WTC11 (cell line): ENCODE results near the gene GPC6.

Experiments
- CREM ChIP-seq: sonication (generic); formaldehyde crosslinking; IDR thresholded peaks from 2 replicates; pipeline ENCODE4 v1.8.1; 2022; ENCODE audit warnings: mild to moderate bottlenecking, missing genetic modification reagents, moderate library complexity
- CTCF ChIP-seq: fragments of 200-600 bp; IDR thresholded peaks from 2 replicates; pipeline ENCODE4 v1.8.0; 2022; ENCODE audit warnings: antibody characterized with exemption
- E2F4 ChIP-seq: sonication (generic); formaldehyde crosslinking; IDR thresholded peaks from 2 replicates; pipeline ENCODE4 v1.8.1; 2022; ENCODE audit warnings: low read depth, mild to moderate bottlenecking, moderate library complexity, missing genetic modification reagents, borderline replicate concordance
- PRDM15 ChIP-seq: sonication (generic); formaldehyde crosslinking; IDR thresholded peaks from 2 replicates; pipeline ENCODE4 v1.8.0; 2022; ENCODE audit warnings: missing genetic modification reagents
- SP1 ChIP-seq: sonication (generic); formaldehyde crosslinking; conservative IDR thresholded peaks from 2 replicates; pipeline ENCODE4 v1.8.1; 2022; ENCODE audit warnings: missing genetic modification reagents
- ZNF232 ChIP-seq: sonication (generic); formaldehyde crosslinking; IDR thresholded peaks from 2 replicates; pipeline ENCODE4 v1.8.0; 2022; ENCODE audit warnings: mild to moderate bottlenecking, missing genetic modification reagents
- ZNF416 ChIP-seq: fragments of 250-450 bp; sonication (Bioruptor Pico); IDR thresholded peaks from 2 replicates; pipeline ENCODE4 v1.9.0; 2021; ENCODE audit warnings: mild to moderate bottlenecking, inconsistent platforms
- TF ChIP-seq, protein P1 (sequence below): sonication (generic); formaldehyde crosslinking; IDR thresholded peaks from 2 replicates; pipeline ENCODE4 v1.8.0; 2023; ENCODE audit warnings: mild to moderate bottlenecking, missing genetic modification reagents

DNA sequence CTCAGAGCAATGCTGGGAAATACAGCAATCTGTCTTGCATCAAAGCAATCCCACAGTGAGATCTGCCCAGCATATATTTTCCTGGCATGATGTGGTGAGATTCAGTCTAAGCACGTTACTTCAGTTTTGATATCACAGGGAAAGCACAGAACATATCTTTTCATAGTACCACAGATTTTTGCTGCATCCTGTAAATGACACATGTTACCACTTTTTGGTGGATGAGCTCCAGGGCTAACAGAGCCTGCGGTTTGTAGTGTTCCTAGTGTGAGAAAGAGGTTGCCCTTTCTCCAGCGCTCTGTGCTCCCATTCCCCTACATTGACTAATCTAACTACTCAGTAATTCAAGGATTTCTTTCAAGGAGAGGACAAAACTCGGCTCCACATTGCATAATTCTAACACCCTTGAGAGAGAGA lies 409.0 kb downstream of the GPC6 start:
- TF ChIP-seq CTCF (no peak), PRDM15 (CRISPR knock-in tag) (no peak), SP1 (no peak), ZNF416 (CRISPR knock-in tag) (no peak), ZNF232 (CRISPR knock-in tag) (no peak), E2F4 (CRISPR knock-in tag) (no peak), CREM (CRISPR knock-in tag) (no peak)
- TF ChIP-seq, protein P1, sequence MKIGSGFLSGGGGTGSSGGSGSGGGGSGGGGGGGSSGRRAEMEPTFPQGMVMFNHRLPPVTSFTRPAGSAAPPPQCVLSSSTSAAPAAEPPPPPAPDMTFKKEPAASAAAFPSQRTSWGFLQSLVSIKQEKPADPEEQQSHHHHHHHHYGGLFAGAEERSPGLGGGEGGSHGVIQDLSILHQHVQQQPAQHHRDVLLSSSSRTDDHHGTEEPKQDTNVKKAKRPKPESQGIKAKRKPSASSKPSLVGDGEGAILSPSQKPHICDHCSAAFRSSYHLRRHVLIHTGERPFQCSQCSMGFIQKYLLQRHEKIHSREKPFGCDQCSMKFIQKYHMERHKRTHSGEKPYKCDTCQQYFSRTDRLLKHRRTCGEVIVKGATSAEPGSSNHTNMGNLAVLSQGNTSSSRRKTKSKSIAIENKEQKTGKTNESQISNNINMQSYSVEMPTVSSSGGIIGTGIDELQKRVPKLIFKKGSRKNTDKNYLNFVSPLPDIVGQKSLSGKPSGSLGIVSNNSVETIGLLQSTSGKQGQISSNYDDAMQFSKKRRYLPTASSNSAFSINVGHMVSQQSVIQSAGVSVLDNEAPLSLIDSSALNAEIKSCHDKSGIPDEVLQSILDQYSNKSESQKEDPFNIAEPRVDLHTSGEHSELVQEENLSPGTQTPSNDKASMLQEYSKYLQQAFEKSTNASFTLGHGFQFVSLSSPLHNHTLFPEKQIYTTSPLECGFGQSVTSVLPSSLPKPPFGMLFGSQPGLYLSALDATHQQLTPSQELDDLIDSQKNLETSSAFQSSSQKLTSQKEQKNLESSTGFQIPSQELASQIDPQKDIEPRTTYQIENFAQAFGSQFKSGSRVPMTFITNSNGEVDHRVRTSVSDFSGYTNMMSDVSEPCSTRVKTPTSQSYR, result no peak
